T follicular helper cell (primary cell): Measurements from ENCODE around the gene ZNF664.

ENCODE experiments used
- DNase-seq: peaks from one replicate; pipeline ENCODE4 v3.0.0-alpha.2; 2020; ENCODE audit warnings: low read depth

ZNF664 gene

DNA sequence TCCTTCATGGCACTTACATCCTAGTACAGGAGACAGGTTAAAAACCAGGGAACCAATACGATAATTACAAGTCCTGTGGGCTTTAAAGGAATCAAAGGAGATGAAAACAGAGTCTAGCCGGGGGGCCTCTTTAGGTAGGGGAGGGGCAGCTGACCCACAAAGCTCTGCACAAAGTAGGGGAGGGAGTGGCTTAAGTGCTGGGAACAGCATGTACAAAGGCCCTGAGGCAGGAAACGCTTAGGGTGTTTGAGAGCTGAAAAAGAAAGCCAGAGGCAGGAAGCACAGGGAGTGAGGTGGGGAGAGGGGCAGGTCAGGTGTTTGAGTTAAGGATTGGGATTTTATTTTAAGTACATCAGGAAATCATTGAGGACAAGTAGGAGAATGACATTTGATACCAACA, 37.7 kb downstream of the ZNF664 start:
- DNase-seq: no peak

DNA sequence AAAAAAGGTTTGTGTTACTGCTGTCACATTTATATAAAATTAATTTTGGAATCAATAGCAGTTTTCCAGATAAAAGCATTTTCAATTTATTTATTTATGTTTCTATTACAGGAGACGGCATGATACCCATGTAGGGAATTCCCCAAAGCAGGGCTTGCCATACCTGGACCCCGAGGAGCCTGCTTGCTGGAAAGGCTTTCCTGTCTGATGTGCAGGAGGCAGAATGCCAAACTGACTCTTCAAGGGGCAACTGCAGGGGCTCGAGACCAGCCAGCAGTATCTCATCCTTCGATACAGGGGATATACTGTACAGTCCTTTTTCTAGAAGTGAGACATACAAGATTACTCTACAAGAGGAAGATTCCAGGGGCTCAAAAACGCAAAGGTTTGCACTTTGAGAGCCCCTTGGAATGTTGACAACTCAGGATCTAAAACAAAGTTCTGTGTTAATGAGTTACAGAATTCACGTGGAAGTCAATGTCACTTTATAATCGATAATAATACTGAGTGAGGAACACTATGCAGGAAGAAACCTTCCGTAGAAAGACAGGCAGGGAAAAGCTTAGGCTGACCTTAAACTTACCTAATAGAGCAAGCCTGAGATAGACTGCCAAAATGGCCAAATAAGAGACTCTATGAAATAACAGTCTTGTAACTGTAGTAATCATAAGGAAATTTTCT, 38.6 kb downstream of the ZNF664 start:
- no peak for DNase-seq

DNA sequence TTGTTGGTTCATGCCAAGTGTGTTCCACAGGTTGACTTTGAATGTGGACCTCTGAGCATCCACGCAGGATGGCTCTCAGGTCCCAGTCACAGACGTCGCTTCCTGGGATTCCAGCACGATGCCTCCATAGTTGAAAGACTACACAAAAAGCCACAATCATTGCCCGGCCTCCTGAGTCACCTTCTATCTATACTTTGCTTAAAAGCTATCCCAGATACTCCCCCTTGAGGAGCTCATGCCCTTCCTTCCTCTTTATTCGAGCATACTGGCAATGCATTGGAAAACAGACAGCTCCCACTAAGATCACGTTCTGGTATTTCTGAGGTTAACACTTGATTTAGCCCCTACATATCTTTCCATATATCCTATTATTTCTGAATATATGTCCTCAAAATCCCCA, 40.1 kb downstream of the ZNF664 start:
- no peak for DNase-seq

DNA sequence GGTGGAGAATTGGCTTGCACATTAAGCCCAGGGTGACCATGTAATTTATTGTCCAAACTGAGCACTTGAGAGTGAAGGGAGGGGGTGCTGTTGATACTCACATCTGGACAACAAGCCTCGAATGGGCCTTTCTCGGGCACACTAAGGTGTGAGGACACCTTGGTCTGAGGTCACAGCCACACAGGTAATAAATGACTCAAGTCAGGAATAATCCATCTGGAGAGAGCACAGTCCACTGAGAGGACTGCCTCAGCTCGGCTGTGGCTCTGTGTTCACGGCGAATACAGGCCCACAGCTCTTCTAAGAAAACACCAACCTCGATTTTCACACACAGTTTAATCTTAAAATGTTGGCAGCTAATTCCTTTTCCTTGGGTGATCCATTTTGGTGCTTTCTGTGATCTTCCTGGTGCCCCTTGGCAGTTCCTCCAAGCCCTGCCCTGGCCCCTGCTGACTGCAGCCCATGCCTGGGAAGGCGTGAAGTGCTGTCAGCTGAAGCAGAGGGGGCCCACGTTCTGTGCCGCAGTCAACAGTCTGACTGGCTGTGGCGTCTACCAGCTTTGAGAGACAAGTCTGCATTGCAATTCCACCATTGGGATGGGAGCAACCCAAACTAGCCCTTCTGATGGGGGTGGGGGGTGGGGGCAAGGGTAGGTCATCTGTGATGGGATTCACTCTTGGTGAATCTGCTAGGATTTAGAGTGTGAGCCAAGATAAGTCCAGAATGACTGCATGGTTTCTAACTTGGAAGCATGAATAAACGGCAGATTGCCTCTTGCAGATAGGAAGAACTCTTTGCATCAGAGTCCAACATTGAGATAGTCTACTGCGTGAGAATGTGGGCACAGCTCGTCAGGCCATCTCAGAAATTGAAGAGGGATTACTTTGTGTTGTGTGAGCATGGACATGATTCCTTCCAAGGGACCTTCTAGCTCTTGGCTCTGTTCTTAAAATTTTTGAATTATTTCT, 42.8 kb downstream of the ZNF664 start:
- no peak for DNase-seq

DNA sequence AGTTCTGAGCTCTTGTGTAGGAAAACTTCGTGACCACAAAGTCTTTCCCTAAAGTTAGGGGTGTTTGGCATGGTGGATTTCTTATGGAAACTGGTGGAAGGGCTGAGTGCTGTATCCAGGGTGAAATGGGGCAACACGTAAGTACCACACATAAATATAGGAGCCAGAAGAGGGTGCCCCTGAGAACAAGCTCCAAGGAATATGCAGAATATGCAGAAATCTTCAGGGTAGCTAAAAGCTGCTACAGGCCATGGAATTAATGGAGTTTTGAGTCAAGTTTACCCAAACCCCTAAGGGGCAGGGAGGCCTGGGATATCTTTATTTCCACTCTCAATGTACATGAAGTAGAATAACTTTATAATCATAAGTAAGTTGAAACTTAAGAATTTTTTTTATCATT, 44.0 kb downstream of the ZNF664 start:
- DNase-seq: no peak

DNA sequence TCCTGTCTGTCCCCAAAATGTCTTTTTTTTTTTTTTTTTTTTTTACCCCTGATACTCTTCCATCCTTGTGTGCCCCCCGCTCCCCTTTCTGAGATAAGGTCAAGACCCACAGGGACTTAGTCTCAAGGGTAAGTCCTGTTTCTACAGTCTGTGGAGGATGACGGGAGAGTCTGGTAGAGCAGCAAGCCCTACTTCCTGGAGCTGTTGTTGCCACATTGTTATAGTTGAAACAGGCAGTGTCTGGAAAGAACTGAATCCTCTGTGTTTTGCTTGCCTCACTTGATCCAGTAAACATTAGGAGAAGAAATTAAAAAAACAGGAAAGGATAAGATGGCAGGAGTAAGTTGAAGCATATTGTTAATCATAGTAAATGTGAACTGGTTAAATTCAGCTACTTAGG, 45.5 kb downstream of the ZNF664 start:
- no peak for DNase-seq

DNA sequence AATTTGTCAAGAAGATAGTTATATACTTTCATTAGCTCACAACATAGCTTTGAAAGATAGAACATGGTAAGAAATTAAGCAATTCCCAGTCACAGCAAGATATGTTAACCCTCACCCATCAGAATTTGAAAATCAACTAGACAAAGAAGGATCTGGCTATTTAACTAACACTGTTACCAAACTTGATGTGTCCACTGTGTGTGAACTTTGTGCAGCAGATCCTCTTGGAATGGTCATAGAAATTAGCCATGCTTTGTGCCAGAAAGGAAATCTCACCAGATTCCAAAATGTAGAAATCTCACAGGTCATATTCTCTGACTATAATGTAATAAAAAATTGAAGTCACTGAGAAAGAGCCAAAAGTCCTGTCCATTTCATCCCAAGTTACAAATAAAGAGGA, 46.1 kb downstream of the ZNF664 start:
- no peak for DNase-seq

DNA sequence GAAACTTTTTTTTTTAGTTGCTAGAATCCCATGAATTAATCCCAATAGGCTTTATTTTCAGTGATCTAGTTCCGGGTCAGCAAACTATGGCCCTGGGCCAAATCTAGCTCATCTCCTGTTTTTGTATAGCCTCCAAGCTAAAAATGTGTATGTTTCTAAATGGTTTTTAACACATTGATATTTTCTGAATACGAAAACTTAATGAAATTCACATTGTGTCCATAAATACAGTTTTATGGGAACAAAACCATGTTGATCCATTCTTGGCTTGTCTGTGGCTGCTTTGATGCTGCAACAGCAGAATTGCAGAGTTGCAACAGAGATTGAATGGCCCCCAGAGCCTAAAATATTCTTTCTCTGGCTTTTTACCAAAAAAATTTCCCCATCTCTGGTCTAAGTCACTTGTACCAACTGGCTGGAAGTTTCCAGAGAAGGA, 47.5 kb downstream of the ZNF664 start:
- no peak for DNase-seq

DNA sequence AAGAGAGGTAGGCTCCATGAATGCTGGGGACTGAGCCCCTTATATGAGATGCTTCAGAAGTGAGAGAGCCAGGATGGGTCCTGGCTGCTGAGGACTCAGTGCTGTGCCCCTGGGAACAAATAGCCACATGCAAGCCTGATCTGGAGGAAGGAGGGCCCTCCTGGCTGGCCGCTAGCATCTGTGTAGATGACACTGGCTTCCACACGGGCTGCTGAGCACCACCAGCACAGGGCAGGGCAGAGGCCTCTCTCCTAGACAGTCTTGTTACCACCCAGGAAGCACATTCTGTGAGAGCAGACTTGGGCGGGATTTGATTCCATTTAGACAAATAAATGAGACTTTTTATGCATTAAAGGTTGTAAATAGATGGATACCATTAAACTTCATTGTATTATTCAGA, 48.0 kb downstream of the ZNF664 start:
- no peak for DNase-seq

DNA sequence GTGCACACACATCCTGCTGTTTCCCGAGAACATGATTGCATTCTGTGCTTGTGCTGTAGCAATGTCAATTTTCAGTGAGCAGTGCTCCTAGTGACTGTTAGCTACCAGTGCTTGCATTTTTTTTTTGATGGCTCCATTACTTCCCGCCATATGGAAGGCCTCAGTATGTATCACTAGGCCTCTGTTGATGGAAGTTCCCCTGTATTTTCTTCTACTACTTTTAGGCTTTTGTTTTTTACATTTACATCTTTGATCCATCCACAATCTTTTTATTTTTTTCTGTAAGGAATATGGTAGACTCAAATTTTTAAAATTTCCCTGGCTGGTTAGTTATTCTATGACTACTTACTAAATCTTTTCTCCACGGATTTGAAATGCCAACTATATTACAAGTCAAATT, 49.1 kb downstream of the ZNF664 start:
- no peak for DNase-seq

DNA sequence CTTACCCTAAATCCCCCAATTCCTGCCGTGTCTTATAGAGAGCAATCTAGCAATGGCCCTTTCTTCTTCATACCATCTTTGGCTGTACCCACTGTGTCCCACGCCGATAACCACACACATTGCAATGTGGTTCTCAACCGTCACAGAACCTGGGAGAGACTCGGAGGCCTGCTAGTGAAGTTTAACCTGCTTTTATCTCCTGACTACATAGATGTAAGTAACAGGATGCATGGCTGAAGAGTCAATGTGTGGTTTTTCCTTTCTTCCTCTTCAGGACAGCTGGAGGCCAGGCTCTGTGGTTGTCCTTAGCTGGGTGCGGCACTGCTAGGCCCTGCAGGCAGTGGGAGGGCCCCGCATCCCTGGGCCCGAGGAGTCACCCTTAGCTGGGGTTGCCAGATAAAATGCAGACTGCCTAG, 51.3 kb downstream of the ZNF664 start:
- no peak for DNase-seq

DNA sequence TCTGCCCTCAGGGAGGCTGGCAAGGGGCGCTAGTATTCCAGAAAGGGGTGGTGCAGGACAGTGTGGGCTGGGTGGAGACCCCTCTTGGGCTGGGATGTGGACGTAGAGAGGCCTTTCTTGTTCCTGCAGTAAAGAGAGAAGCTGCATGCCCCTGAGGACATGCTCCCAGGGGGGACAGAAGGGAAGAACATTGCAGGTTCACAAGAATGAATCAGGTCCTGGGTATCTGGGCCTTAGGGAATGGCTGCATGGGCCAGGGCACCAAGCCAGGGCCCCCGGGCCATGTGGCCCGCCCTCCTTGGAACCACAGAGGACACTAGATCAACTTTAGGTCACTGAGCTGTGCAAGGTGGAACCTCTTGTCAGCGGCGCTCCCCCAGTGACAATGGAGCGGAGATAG, 51.8 kb downstream of the ZNF664 start:
- no peak for DNase-seq

DNA sequence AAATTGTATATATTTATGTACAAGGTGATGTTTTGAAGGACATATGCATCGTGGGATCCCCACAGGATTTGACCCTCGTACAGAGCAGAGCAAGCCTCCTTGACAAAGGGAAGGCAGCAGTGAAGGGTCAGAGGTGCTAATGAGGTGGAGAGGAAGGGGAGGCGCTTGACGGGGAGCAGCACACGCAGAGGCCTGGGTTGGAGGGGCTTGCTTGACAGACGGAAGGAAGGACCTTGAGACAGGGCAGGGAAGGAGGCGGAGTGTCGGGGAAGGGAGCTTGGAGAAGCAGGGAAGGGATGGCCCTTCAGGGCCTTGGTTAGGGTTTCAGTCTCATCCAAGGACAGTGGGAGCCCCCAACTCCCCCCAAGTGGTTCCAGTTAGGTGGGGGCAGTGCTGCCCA, 52.6 kb downstream of the ZNF664 start:
- no peak for DNase-seq

DNA sequence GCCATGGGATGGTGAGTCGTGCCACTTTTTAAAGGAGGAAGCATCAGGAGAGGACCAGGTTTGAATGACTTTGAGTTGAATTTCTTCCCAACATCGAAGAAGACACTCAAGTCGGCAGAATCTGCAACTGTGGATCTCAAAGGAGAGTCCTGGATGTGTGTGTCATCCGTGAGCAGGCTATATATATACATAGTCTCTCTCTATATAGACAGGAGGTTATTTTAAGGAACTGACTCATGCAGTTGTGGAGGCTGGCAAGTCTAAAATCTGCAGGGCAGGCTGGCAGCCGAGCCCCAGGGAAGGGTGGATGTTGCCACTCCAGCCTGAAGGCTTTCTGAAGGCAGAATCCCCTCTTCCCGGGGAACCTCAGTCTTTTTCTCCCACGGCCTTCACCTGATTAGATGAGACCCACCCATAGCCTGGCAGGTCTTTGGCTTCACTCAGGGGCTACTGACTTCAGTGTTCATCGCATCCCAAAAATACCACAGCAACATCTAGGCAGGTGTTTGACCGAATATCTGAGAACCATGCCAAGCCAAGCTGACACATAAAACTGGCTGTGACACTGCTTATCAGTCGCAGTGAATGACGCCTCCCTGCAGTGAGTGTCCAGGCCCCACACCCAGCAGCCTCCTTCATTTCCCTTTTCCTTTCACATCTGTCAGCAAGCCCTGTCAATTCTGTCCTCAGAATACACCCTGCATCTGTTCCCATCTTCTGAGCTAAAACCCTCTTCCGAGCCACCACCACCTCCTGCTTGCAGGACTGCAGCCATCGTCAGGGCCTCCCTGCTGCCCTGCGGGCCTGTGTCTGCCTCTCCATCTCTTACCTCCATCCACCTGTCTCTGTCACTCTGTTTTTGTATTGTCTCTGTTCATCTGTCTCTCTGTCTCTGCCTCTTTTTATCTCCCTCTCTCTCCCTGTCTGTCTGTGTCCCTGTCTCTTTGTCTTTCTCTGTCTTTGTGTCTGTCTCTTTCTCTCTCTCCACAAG, 54.0 kb downstream of the ZNF664 start:
- DNase-seq: no peak

DNA sequence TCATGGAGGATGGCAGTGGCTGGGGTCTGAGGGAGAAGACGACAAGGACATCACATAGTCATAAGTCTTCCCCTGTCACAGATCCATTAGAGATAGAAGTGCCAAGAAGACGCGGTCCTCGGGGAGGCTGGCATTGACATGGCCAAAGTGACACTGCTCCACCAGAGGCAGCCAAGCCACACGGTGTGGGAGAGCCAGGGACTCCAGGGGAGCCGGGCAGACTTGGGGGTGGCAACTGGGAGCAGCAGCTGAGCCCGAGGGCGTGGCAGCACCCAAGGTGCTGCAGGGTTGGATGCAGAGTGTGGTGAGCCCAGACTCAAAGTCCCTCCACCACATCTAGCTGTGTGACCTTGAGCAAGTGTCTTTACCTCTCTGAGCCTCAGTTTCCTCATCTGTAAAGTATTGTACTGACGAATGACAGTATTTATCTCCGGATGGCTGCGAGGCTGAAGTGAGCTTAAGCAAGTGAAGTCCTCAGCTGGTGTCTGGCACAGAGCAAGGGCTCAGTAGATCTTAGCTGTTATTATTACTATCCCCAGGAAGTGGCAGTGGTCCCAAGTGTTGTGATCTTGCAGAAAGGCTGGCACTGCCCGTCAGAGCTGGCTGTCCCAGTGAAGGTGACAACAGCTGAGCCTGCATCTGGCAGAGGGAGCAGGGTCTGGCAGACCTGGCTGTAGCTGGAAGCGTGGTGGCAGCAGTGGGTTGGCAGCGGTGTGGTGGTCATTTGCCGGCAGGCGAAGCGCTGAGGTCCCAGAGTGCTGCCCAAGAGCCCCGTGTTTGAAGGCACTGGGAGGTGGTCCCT, 54.9 kb downstream of the ZNF664 start:
- DNase-seq: no peak

DNA sequence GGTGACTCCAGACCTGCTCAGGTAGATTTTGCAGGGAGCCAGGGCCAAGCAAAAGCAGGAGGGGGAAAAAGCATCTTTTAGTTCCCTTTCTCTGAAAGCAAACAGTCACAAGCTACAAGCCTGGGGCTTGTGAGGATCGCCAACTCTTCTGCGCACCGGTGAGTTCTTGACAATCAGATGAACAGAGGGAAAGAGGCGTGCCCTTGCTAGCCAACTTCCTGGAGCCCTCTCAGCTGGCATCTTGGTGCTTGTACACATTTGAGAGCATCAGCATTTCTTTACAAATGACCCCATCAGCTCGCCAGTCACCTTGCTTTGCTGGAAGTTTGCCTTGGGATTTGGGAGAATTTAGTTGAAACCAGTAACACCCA, 55.5 kb downstream of the ZNF664 start:
- no peak for DNase-seq

DNA sequence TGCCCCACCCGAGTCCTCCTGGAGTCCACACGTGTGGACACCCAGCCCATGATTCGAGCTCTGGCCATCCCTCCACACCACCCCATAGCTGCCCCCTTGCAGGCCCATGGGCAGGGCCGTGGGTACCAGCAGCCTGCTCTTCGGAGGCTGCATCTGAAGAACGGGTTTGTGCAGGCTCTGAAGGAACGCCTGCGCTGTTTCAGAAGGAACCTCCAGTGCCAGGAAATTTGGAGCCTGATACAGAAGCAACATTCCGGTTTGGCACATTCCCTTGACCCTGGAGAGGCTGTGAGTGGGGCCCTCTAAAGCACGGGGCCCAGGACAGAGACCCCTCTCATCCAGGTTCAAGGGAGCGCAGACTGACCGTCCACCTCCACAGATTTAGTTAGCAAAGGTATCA, 57.0 kb downstream of the ZNF664 start:
- DNase-seq: no peak

DNA sequence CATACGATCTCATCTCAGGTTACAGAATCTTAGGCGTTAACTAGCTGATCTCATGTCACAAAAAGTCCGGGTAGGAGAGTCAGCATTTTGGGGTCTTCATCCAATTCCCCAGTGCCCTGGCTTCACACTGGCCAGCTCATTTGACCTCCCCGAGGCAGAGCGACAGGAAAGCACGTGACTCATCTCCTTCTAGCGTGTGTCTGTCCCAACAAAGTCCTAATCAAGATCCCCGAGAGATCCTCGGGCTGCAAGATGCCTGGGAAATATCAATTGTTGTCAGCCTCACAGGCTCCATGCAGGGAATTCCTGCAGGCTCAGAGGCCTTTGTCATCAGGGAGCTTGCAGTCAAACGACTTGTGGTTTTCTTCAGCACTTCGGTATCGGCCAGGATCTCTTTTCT, 57.5 kb downstream of the ZNF664 start:
- no peak for DNase-seq

DNA sequence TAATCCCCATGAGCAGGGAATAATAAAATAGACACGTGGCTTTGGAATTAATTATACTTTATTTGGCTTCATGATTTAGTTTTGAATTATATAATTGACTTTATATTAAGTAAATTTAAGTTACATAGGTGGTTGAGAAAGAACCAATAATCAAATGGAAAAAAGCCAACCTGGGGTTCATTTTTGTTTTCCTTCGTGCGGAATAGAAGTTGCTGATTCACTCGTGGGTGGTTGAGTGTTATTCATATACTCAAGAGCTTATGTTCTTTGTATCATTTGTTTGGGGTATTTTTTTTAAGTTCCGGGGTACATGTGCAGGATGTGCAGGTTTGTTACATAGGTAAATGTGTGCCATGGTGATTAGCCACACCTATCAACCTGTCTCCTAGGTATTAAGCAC, 58.0 kb downstream of the ZNF664 start:
- no peak for DNase-seq

DNA sequence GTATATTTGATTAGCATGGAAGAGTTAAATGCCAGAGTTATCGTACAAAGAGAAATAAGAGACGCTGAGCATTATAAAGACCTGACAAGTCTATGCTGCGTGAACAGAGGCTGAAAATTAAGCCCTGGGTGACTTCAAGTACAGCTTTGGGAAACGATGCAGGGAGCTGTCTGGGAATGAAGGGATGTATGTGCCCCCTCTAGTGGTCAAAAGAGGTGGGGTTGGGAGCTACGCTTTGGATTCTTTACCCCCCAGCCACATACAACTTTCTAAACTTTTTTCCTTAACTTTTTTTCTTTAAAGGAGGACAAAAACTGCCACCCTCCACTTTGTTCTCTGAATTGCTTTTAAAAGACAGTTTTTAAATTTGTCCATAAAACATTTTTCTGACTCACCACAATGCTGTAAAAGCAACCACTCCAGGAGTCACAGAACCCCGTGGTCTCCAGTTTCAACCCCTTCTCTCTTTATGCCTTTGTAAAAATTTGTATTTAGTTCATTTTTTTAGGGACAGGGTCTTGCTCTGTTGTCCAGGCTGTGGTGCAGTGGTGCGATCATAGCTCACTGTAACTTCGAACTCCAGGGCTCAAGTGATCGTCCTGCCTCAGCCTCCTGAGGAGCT, 59.4 kb downstream of the ZNF664 start:
- no peak for DNase-seq

DNA sequence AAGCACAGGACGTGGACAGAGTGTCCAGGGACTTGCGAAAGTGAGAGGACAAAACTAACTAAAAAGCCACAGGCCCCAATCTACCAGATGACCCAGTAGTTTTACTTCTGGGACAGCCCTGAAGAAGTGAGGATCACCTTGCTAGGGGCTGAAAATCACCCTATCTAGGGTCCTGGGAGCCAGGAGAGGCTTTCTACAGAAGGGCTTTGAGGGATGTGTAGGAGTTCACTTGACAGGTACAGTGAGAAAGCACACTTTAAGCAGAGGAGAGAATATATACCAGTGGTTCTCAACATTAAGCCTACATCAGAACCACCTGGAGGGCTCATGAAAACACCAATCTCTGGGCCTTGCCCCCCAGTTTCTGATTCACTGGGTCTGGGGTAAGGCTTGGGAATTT, 60.8 kb downstream of the ZNF664 start:
- DNase-seq: no peak
